Activated CD4-positive, CD25-positive, alpha-beta regulatory T cell treated with anti-CD3 and anti-CD28 coated beads, Interleukin-2, amount 50 U/mL, for 72 hours (primary cell): Measurements from ENCODE around the gene SEMA7A.
"Not testable (repeated sequence)": the region's sequence is repeated elsewhere in the genome, so short reads cannot be mapped to it uniquely, and the experiment has no call there.

Experiments
- DNase-seq: peaks from one replicate; pipeline ENCODE4 v3.0.0; 2021

SEMA7A gene

DNA sequence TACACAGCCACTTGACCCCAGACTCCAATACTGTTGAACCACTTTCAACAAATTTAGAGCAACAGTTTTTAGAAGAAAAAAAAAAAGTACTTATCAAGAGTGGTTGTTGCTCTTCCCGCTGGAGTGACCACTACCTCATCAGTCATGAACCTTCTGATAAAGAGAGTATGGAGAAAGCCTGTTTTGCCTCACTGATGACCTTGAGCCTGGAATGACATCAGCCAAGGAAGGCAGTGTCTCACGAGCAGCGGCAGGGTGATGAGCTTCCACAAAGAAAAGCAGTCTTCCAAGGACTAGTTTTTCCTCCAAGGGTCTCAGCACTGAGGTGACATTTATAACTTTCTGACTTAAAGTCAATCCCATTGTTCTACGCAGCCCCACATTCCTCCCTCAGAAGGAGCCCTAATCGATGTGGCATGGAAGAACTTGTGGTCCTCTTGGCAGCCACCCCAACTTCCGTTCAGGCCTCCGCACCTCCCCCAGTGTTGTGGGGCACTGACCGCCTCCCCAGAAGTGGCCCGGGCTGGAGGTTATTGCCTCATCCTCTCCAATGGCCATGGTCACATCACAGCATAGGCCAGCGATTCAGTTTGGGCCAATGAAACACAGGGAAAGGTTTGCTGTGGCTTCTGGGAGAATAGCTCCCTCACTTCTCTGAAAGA lies 64.5 kb downstream of the SEMA7A start:
- DNase-seq: no peak

DNA sequence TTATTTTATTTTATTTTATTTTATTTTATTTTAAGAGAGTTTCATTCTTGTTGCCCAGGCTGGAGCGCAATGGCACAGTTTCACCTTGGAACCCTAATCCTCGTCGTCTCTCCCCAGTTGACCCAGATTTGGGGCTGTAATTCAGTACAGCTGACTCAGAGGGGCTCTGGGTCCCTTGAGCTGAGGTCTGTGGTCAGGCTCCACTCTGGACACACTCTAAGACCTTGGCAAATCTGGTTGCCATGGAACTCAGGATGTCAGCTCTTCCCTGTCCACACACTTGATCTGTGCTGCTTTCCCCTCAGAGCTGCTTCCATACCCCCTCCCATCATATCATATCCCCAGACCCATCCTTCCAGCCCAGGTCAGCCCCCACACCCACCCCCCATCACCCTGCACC lies 65.6 kb downstream of the SEMA7A start:
- DNase-seq: no peak

DNA sequence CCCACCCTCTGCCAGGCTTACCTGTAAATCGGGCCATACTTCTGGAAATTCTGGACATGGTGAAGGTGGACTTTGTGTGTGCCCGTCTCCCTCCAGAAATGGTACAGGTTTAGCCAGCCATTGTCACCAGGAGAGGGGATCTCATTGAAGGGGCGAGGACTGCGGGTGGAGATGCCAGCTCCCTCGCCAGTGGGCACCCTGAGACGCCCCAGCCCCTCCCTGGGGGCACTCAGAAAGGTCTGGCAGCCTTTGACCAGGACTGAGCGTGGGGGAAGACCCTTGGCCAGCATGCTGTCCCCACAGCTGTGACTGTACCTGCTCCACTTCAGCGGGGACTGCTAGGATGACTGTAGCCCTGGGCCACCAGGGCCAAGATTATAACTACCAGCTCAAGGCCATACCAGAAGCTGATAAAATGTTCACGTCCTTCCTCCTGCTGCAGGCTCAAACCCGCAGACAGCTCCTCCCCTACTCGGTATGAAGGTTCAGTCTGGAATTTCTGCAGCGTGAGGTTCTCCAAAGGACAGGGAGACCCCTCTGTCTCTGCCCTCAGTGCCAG lies 66.4 kb downstream of the SEMA7A start, which contains the start of gene CYP11A1:
Gene CYP11A1, minus strand, starts transcription at position 351 of the 559 bp plus-strand sequence. Its CDS starts 61 bp downstream, at position 290.
- DNase-seq: no peak

GRCh38 chr15:74365598-74366445 lies 67.9 kb downstream of the SEMA7A start:
- DNase-seq: no peak

- no peak for DNase-seq
Observed at GRCh38 chr15:74364936-74365597, 68.7 kb downstream of the SEMA7A start.

DNA sequence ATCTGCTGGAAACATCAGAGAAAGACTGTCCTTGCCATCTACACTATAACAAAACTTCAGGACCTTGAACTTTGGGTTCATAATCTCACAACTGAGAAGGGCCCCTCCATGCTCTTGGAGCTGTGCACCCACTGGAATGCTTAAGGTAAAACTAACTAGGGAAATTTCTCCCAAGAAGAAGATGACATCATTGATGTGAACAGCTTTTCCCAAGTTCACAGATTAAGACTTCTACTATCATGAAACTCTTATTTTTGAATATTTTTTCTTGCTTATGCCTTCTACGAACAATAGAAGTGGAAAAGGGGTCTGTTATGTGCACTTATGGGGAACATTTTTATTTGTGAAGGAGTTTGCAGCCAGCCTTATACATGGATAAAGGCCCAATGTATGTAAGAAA lies 71.3 kb downstream of the SEMA7A start:
- DNase-seq: no peak

DNA sequence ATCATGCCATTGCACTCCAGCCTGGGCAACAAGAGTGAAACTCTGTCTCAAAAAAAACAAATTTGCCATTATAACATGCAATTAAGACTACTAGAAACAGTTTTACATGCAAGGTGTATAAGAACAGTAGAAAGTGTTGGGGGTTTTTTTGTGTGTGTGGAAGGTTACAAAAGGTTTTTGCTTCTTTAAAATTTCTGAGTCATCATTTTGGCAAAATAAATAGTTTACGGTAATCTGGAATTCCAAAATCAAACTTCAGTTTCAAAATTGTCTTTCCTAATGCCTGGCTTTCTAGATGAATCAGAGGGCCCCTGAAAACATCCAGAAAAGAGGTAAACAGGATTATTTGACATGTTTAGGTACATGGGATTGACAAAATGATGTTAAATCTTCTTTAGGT lies 72.9 kb downstream of the SEMA7A start:
- DNase-seq: not testable (repeated sequence)

GRCh38 chr15:74359376-74359775 lies 74.4 kb downstream of the SEMA7A start:
- not testable (repeated sequence) for DNase-seq
